HepG2 (cell line): ENCODE results near the gene CDK12. TPM values are rescaled to one million over a fixed set of nuclear protein-coding genes. Genes with fewer than 3 reads are reported as not detected.

Experiments used
- GTF2F1 ChIP-seq: fragments of 150-350 bp; IDR thresholded peaks from 2 replicates; pipeline ENCODE4 v1.6.1; 2014; ENCODE audit warnings: low read length
- HDAC2 ChIP-seq: sonication (generic); formaldehyde crosslinking; IDR thresholded peaks from 2 replicates; pipeline ENCODE4 v1.4.0; 2020; ENCODE audit warnings: missing genetic modification reagents
- HHEX ChIP-seq: IDR thresholded peaks from 2 replicates; pipeline ENCODE4 v1.6.1; 2016; ENCODE audit warnings: control low read depth
- IKZF1 ChIP-seq: fragments of 450-650 bp; IDR thresholded peaks from 2 replicates; pipeline ENCODE4 v1.7.1; 2016
- KLF16 ChIP-seq, 2 experiments: sonication (generic) in 1 of 2; formaldehyde crosslinking in 1 of 2; IDR thresholded peaks; 2 replicates each; pipeline versions ENCODE4 v1.6.1 to v1.8.0; 2016 to 2023; ENCODE audit warnings: missing genetic modification reagents in 2 of 2, missing compliant biosample characterization in 1 of 2
- MXD3 ChIP-seq: IDR thresholded peaks from 2 replicates; pipeline ENCODE4 v1.6.1; 2016; ENCODE audit warnings: mild to moderate bottlenecking, missing biosample characterization, missing genetic modification reagents
- PHF20 ChIP-seq: sonication (generic); formaldehyde crosslinking; IDR thresholded peaks from 2 replicates; pipeline ENCODE4 v1.5.0; 2020; ENCODE audit warnings: mild to moderate bottlenecking, missing genetic modification reagents
- SCMH1 ChIP-seq: sonication (generic); formaldehyde crosslinking; IDR thresholded peaks from 2 replicates; pipeline ENCODE4 v1.9.0; 2021; ENCODE audit warnings: missing genetic modification reagents, mild to moderate bottlenecking, borderline replicate concordance
- THAP11 ChIP-seq: IDR thresholded peaks from 2 replicates; pipeline ENCODE4 v1.6.1; 2016; ENCODE audit warnings: missing biosample characterization, missing genetic modification reagents
- ZBTB7B ChIP-seq: sonication (generic); formaldehyde crosslinking; IDR thresholded peaks from 2 replicates; pipeline ENCODE4 v1.4.0; 2020; ENCODE audit warnings: missing genetic modification reagents
- ZC3H4 ChIP-seq: sonication (generic); formaldehyde crosslinking; IDR thresholded peaks from 2 replicates; pipeline ENCODE4 v1.4.0; 2020; ENCODE audit warnings: missing genetic modification reagents, borderline replicate concordance
- ZFP91 ChIP-seq: sonication (generic); formaldehyde crosslinking; IDR thresholded peaks from 2 replicates; pipeline ENCODE4 v1.9.0; 2022; ENCODE audit warnings: missing genetic modification reagents, mild to moderate bottlenecking, borderline replicate concordance
- ZNF546 ChIP-seq: sonication (generic); formaldehyde crosslinking; conservative IDR thresholded peaks from 2 replicates; pipeline ENCODE4 v1.8.1; 2023; ENCODE audit warnings: mild to moderate bottlenecking, missing genetic modification reagents
- ZNF552 ChIP-seq: sonication (generic); formaldehyde crosslinking; IDR thresholded peaks from 2 replicates; pipeline ENCODE4 v1.9.0; 2022; ENCODE audit warnings: missing genetic modification reagents, mild to moderate bottlenecking, borderline replicate concordance
- ZNF567 ChIP-seq: sonication (generic); formaldehyde crosslinking; IDR thresholded peaks from 2 replicates; pipeline ENCODE4 v1.8.1; 2023; ENCODE audit warnings: mild to moderate bottlenecking, missing genetic modification reagents, borderline replicate concordance
- ZNF619 ChIP-seq: sonication (generic); formaldehyde crosslinking; IDR thresholded peaks from 2 replicates; pipeline ENCODE4 v1.4.0; 2020; ENCODE audit warnings: mild to moderate bottlenecking, missing genetic modification reagents
- polyA plus RNA-seq, 8 experiments: library from polyadenylated mRNA; depleted of rRNA in 3 of 8; stranded (reverse) in 7 of 8; unstranded in 1 of 8; fragments of >200 nt; fragmentation: Illumina TruSeq in 4 of 8; extraction: Trizol in 4 of 8; gene quantifications; 2 replicates each; pipeline versions ENCODE4 v1.2.1 to v1.2.3, GENCODE V29; 2011 to 2016; ENCODE audit warnings: low read depth in 4 of 8, missing spikeins in 1 of 8, mixed read lengths in 1 of 8; ENCODE audit not compliant: insufficient read depth in 1 of 8
- total RNA-seq, 5 experiments: library from RNA; depleted of rRNA; stranded (reverse); fragments of >200 nt; fragmentation: Illumina TruSeq; extraction: Trizol; gene quantifications; 2 replicates each; pipeline ENCODE4 v1.2.3, GENCODE V29; 2016; ENCODE audit warnings: low read depth in 1 of 5
- TF ChIP-seq, protein P1 (sequence below): sonication (generic); formaldehyde crosslinking; IDR thresholded peaks from 2 replicates; pipeline ENCODE4 v1.4.0; 2020; ENCODE audit warnings: missing genetic modification reagents
- TF ChIP-seq, protein P2 (sequence below): sonication (generic); formaldehyde crosslinking; IDR thresholded peaks from 2 replicates; pipeline ENCODE4 v1.4.0; 2020; ENCODE audit warnings: missing genetic modification reagents
- TF ChIP-seq, protein P3 (sequence below): IDR thresholded peaks from 2 replicates; pipeline ENCODE4 v1.6.1; 2016; ENCODE audit warnings: missing compliant biosample characterization, missing genetic modification reagents, borderline replicate concordance
- TF ChIP-seq, protein P4 (sequence below): sonication (generic); formaldehyde crosslinking; IDR thresholded peaks from 2 replicates; pipeline ENCODE4 v1.8.0; 2022; ENCODE audit warnings: missing genetic modification reagents, mild to moderate bottlenecking, inconsistent platforms, borderline replicate concordance
- TF ChIP-seq, protein P5 (sequence below): sonication (generic); formaldehyde crosslinking; IDR thresholded peaks from 2 replicates; pipeline ENCODE4 v1.4.0; 2020; ENCODE audit warnings: missing genetic modification reagents

The CDK12 gene
- total and polyA plus RNA-seq, 2 of the 13 experiments (the other 11 are each of a cell fraction or from before 2014, with no cell fraction given) = 24.0 to 88.6 TPM

DNA sequence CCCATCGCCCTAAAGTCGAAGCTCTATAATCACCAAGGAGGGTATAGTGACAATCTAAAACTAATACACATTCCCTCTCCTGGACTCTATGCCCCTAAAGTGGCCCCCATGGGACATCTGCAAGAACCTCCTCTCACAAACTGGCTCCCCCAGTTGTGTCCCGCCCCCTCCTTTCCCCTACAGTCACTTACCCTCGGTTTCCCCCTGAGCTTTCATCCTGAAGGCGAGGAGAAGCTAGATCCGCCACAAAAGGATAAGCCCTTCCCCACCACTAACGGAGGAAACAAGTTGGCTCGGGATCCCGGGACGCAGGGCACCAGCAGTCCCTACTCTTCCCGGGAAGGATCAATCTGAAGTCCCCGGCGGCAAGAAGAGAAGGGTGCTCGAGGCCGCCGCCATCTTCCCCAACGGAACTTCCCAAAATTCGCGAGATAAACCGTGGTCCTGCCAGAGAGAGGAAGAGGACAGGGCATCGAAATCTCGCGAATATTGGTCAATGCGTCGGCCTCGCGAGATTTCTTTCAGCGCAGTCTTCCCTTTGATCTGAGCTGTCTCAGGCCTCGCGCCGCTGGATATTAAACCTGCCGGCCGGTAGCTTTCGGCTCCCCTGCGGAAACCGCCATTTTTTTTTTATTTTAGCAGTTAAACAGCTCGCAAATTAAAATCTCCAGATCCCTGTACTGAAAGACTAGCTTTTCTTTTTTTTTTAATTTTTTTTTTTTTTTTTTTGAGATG lies 10.3 kb upstream of the CDK12 start, which contains the start of gene MED1 (continued):
- TF ChIP-seq ZNF546 (no peak), GTF2F1 (no peak), THAP11 (peak; percentile 90), SCMH1 (CRISPR knock-in tag) (no peak), KLF16 (CRISPR knock-in tag; IDR thresholded peaks at IDR 0.05) (peak in 1 of 2 experiments; percentile 85; a peak in 2 of 4 replicates), PHF20 (CRISPR knock-in tag) (peak; percentile 84), ZC3H4 (no peak), ZNF567 (CRISPR knock-in tag) (no peak; the same call in 1 of the 2 replicates), IKZF1 (no peak), MXD3 (CRISPR knock-in tag) (0 out of 2 replicates have a peak, but pooled peaks have one; percentile 16), HDAC2 (0 out of 2 replicates have a peak, but pooled peaks have one; percentile 48), ZBTB7B (CRISPR knock-in tag) (no peak; the same call in 1 of the 2 replicates), ZNF552 (CRISPR knock-in tag) (peak; percentile 59; the same call in 1 of the 2 replicates), ZNF619 (peak; percentile 67; the same call in 1 of the 2 replicates), HHEX (CRISPR knock-in tag) (no peak), ZFP91 (CRISPR knock-in tag) (peak; percentile 91; the same call in 1 of the 2 replicates)
- TF ChIP-seq, protein P1, sequence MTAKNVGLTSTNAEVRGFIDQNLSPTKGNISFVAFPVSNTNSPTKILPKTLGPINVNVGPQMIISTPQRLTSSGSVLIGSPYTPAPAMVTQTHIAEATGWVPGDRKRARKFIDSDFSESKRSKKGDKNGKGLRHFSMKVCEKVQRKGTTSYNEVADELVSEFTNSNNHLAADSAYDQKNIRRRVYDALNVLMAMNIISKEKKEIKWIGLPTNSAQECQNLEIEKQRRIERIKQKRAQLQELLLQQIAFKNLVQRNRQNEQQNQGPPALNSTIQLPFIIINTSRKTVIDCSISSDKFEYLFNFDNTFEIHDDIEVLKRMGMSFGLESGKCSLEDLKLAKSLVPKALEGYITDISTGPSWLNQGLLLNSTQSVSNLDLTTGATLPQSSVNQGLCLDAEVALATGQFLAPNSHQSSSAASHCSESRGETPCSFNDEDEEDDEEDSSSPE (CRISPR knock-in tag) = peak; percentile 58
- TF ChIP-seq, protein P2, sequence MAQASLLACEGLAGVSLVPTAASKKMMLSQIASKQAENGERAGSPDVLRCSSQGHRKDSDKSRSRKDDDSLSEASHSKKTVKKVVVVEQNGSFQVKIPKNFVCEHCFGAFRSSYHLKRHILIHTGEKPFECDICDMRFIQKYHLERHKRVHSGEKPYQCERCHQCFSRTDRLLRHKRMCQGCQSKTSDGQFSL = peak; percentile 68; the same call in 1 of the 2 replicates
- TF ChIP-seq, protein P3, sequence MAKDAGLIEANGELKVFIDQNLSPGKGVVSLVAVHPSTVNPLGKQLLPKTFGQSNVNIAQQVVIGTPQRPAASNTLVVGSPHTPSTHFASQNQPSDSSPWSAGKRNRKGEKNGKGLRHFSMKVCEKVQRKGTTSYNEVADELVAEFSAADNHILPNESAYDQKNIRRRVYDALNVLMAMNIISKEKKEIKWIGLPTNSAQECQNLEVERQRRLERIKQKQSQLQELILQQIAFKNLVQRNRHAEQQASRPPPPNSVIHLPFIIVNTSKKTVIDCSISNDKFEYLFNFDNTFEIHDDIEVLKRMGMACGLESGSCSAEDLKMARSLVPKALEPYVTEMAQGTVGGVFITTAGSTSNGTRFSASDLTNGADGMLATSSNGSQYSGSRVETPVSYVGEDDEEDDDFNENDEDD (CRISPR knock-in tag) = peak; percentile 54; the same call in 1 of the 2 replicates
- TF ChIP-seq, protein P4, sequence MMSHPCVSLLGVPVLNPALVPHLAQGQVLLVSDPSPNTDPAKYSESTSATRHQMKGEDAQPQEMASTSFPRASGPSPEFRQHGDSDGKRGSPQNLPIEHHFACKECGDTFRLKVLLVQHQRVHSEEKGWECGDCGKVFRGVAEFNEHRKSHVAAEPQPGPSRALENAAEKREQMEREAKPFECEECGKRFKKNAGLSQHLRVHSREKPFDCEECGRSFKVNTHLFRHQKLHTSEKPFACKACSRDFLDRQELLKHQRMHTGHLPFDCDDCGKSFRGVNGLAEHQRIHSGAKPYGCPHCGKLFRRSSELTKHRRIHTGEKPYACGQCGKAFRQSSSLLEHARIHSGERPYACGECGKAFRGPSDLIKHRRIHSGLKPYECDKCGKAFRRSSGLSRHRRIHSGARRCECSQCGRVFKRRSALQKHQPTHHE (CRISPR knock-in tag) = peak; percentile 82
- TF ChIP-seq, protein P5, sequence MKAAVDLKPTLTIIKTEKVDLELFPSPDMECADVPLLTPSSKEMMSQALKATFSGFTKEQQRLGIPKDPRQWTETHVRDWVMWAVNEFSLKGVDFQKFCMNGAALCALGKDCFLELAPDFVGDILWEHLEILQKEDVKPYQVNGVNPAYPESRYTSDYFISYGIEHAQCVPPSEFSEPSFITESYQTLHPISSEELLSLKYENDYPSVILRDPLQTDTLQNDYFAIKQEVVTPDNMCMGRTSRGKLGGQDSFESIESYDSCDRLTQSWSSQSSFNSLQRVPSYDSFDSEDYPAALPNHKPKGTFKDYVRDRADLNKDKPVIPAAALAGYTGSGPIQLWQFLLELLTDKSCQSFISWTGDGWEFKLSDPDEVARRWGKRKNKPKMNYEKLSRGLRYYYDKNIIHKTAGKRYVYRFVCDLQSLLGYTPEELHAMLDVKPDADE (CRISPR knock-in tag) = no peak
